Renal cortical epithelial cell (primary cell): ENCODE measurements around the gene WASF2. TPM values are rescaled to one million over a fixed set of nuclear protein-coding genes. Genes with fewer than 3 reads are reported as not detected.
A peak's percentile ranks its signal among the peaks of the same experiment; 100 is the strongest.

Source experiments
- DNase-seq: peaks from one replicate; pipeline ENCODE4 v3.0.0-alpha.2; 2011; ENCODE audit warnings: low read depth
- total RNA-seq: library from RNA; depleted of rRNA; stranded (reverse); fragments of >200 nt; gene quantifications from 2 replicates; pipeline ENCODE4 v1.2.3, GENCODE V29; 2014

Gene WASF2
- total RNA-seq, 1 donor from 2014 or later = 48.0 TPM

GRCh38 chr1:27377760-27378495 is 112.0 kb downstream of the WASF2 start:
- DNase-seq = no peak

DNA sequence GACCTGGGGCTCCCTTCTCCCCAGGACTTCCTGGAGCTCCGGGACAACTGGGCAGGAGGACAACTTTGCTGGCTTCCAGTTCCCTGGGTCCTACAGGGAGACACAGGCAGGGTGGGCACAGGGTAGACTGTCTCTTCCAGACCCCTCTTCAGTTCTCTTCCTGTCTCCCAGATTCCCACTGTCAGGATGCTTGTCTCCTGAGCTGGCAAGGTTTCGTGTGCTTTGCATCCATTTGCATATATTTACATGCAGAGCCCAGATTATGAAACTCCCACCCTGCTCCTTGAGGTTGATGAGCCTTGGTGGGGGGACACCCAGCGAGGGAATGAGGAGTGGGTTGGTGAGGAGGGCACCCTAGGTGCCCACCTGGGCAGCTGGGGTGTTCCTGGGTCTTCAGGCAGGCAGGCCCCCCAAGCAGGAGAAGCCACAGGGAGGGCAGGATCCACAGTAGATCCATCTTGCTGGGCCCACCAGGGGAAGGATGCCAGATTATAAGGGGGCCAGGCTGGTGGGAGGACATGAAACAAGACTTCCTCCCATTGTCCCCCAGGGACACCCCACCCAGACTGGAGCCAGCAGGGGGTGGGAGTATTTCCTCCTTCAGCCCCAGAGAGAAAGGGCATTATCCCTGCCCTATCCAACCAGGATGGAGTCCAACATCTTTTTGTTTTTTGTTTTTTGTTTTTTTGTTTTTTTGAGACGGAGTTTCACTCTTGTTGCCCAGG is 115.4 kb downstream of the WASF2 start, which contains the start of gene FCN3:
FCN3 (minus strand) TSS at position 463 of the 725 bp plus-strand sequence; CDS start at position 457, 6 bp downstream.
- DNase-seq = no peak

DNA sequence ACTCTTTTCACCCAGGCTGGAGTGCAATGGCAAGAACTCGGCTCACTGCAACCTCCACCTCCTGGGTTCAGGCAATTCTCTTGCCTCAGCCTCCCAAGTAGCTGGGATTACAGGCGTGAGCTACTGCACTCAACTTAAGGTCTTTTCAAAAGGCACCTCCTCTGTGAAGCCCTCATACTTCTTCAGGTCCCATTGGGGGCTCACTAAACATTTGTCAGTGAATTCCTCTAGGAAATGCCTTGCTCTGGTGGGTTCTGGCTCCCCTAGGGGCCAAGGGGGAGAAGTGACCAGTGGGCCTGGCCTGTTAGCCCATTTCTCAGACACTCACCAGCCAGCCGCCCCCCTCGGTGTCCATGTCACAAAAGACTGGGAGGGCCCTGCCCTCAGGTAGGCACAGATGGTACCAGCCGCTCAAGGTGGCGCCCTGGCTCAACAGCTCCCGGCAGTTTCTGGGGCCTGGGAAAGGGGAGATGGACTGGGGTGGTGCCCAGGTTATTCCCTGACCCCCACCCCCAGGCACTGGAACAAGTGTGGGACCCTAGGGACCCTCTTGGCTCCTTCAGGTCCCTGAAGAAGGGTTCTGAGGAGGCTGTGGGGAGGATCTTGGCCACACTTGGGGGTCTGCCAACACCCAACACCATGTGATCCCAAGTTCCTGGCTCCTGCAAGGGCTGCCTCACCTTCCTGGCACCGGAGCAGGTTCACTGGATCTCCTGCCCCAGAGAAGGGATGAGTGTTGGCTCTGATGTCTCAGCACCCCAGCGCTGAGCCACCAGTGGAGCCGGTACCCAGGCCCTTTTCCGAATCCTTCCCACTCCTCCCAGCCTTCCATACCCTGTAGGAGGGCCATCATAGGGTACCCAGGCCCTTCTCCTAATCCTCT is 116.9 kb downstream of the WASF2 start:
- DNase-seq = no peak

GRCh38 chr1:27372022-27372807 is 117.8 kb downstream of the WASF2 start:
- DNase-seq = peak; percentile 89

- DNase-seq = peak; percentile 47
Observed at GRCh38 chr1:27368869-27369582, 120.9 kb downstream of the WASF2 start.

GRCh38 chr1:27367160-27367650 is 122.8 kb downstream of the WASF2 start:
- DNase-seq = no peak

GRCh38 chr1:27366411-27367159 is 123.4 kb downstream of the WASF2 start, which contains the start of gene MAP3K6:
Gene MAP3K6, minus strand, starts transcription at chr1:27366961. Its CDS starts 364 bp downstream, at chr1:27366597.
- DNase-seq = peak; percentile 73

GRCh38 chr1:27366113-27366410 is 123.9 kb downstream of the WASF2 start:
- peak; percentile 33 for DNase-seq

DNA sequence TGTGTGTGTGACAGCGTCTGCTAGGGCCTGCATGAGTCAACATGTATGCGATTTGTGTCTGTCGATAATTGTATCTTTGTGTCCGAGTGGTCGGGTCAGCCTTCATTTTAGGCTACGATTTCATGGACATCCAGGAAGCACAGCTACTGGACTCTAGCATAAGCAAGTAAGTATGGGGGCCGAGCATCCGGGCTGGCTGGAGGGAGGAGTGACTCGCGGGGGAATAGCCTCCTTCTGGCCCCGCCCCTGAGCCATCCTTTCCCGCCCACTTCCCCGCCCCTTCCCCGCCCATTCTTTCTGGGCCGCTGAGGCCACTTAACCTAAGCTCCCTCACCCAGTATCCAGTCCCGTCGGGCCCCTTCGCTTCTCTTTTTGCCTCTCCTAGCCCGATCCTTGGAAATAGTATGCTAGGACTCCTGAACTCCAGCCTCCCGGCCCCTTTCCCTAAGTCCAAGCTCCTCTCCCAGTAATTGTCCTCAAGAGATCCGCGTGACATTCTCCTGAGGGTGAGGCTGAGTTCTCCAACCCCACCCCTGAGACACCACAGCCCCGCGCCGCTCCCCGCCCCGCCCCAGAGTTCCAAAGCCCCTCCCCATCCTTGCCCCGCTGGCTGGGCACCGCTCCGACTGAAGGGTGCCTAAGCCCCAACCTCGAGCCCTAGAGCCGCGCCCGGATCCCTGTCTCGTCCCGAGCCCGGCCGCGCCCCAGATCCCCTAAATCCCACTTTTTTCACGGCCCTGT is 124.4 kb downstream of the WASF2 start:
- peak; percentile 77 for DNase-seq

DNA sequence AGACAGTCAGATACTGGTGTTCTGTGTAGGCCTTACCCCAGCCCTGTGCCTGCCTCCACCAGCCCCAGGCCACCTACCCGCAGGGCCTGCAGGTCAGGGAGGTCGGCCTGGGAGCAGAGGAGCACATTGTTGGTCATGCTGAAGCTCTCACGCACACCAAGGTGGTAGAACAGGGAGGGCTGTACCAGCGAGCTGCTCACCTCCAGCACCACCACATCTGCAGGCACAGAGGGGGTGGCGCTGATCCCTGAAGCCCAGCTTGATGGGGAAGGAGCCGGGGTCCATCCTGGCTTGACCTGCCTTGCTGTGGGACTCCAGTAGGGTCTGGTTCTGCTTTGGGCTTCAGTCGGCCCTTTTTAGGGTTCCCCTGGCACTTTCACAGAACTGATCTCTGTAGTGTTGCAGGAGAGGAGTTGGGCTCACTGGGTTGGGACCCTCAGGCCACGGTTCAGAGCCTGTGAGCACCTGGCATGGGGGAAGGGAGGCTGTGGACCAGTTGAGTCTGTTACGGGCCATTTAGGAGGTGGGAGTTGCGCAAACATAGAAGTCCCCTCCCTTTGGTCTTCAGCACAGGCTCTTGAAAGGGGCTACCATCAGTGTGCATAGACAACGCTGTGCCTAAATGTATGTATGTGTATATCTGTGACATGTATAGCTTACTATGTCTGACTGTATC is 125.1 kb downstream of the WASF2 start:
- no peak for DNase-seq

DNA sequence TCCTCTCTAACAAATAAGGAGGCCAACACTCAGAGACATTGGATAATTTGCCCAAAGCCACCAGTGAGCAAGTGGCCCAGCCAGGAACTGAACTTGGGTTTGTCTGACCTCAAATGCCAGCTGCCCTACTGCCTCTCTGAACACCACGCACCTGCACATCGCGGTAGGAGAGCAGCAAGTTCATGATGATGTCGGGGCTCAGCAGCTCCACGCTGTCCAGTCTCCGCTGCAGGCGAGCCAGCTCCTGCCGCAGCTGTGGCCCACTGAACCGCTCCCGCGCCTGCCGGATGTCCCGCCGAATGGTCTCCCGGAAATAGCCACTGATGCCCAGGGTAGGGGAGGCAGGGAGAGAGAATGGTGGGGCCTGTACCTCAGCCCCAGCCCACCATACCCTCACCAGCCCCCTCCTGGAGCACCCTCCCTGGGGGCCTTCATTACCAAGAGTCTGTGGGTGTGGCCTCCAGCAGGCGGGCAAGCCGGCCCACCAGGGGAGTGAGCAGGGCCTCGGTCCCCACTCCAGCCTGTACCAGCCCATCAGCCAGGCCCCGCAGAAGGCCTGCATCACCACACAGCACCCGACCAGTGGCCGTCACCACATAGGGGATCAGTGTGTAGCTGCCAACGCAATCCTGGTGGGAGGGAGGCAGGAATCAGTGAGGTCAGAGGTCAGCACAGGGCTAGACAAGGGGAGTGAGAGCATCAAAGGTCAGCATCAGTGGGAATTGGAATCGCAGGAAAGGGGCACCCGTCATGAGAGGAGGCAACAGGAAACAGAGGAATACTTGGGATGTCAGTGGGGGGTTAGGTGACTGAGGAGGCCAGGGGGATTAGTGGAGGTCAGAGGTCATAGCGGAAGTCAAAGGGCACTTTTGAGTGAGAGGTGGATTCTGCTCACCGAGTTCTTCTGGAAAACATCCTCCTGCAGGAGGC is 125.9 kb downstream of the WASF2 start:
- DNase-seq = no peak

DNA sequence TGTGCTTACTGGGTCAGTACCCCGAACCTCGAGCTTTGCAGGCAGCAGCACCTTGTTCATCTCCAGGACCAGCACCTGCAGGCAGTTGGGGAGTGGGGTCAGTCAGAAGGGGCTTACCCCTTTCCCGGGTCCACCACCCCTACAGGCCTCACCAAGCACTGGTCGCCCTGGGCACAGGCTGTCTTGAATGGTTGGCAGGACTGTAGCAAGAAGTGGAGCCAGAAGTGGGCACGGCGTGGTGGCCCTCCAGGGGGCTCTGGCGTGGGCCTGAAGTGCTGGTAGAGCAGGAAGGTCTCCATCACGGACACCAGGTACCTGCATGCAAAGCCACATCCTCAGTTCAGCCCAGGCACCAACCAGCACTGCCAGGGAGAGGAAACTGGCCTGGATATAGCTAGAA is 128.4 kb downstream of the WASF2 start:
- no peak for DNase-seq

- DNase-seq = no peak
Observed at GRCh38 chr1:27361044-27361402, 128.9 kb downstream of the WASF2 start.

DNA sequence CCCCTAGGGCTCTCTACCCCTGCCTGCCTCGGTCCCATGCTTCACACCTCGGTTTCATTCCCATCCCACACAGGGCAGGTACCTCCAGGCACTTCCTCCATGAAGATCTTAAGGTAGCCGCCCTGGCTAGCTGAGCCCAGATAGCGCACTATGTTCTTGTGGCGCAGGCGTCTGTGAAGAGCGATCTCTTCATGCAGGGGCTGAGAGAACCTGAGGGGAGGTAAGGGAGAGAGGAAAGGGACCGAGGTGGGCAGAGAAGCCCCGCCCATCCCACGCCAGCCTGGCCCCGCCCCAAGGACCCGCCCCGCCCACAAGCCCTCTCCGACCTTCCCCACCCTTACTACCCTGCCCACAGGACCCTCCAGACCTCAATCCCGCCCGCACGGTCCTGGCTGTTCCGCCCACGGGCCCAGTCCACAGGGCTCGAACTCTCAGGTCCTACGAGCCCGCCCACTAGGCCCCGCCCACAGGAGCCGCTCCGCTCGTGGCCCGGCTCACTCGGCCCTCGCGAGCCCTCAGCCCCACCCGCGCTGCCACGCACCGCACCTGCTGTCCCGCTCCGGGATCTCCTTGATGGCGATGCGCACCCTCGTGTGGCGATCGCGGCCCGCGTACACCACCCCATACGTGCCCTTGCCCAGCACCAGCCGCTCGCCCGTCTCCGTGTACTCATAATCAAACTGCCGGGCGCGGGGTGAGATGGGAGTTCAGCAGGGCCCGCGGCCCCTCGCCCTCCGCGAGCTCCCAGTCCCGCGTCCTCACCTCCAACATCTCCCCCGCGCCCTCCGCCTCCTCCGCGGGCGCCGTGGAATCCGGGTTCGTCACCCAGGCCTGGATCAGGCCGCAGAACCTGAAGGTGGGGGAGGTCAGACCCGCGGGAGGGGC is 129.6 kb downstream of the WASF2 start:
- DNase-seq = no peak

DNA sequence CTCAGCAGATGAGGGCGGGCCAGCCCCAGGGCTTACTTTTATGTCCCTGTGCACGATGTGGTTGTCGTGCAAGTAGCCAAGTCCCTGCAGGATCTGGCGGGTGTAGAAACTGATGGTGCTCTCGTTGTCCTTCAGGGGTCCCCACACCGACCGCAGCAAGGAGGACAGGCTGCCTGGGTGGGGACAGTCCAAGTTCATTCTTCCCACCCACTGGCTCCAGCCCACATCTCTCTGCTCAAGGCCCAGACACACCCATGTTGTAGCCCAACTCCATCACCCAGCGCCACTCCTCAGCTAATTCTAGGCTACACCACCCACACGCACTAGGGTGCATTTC is 130.2 kb downstream of the WASF2 start:
- no peak for DNase-seq

DNA sequence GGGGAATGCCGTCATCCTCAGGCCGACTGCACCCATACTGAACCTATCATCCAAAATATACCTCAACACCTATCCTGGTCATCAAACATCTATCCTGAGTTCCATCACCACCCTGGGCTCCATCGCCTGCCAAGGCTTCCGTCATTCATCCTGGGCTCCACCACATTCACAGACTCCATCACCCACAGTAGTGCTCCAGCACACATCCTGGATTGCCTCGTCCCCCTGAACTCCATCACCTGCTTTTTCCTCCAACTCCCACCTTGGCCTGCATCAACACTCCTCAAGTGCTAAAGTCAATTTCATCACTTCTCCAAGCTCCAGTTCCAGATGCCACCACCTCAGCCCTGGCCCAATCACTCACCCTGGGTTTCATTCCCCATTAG is 131.0 kb downstream of the WASF2 start:
- DNase-seq = no peak
